Measurements from ENCODE around the gene ASTN2. TPM values are rescaled to one million over a fixed set of nuclear protein-coding genes. Genes with fewer than 3 reads are reported as not detected.

The ASTN2 gene
- polyA plus RNA-seq, 2 of the 4 experiments (the other 2 are of a cell fraction), result 5.8 to 11.6 TPM

GRCh38 chr9:116436121-116436520 is 978.7 kb downstream of the ASTN2 start:
- CTCF ChIA-PET, result no interaction called here
- no peak for ATAC-seq
- no peak for FAIRE-seq
- Histone ChIP-seq H3K4me1 (no peaks in the 10 kb centered on the region), H3K4me3 (no peak overlapping the region), H3K4me2 (no peak overlapping the region), H3K9me3 (no peaks in the 10 kb centered on the region), H3K27ac (no peak overlapping the region)
- DNase-seq (ENCODE audit: low read depth in 1 of 2, low spot score in 1 of 2), result no peak
- POLR2A ChIA-PET, result no interaction called here
- 89% methylated on average over 1 of the region's 1 CpG for WGBS (ENCODE audit: missing lambda C conversion rate)
- TF ChIP-seq HOXB13 (CRISPR knock-in tag; IDR thresholded peaks at IDR 0.05; ENCODE audit: low read depth), result no peak
- no peak for TF ChIP-seq CBX2 (IDR thresholded peaks at IDR 0.05; ENCODE audit: borderline replicate concordance, low read depth)
- no peak for TF ChIP-seq CBX8 (IDR thresholded peaks at IDR 0.05)
- TF ChIP-seq MYC (IDR thresholded peaks at IDR 0.05; ENCODE audit: borderline replicate concordance, low read length), result no peak
- TF ChIP-seq HOXA7 (CRISPR knock-in tag; IDR thresholded peaks at IDR 0.05), result no peak
- TF ChIP-seq ZSCAN20 (CRISPR knock-in tag; IDR thresholded peaks at IDR 0.05), result no peak
- TF ChIP-seq JUN (IDR thresholded peaks at IDR 0.05), result no peak
- TF ChIP-seq TFCP2L1 (CRISPR knock-in tag; IDR thresholded peaks at IDR 0.05), result no peak
- no peak for TF ChIP-seq RNF2 (IDR thresholded peaks at IDR 0.05; ENCODE audit: borderline replicate concordance, low read depth)
- TF ChIP-seq HMGXB4 (CRISPR knock-in tag; IDR thresholded peaks at IDR 0.05; ENCODE audit: borderline replicate concordance), result no peak
- no peak for TF ChIP-seq EHMT2 (IDR thresholded peaks at IDR 0.05; ENCODE audit: low read depth)
- no peak for TF ChIP-seq TP53 (CRISPR knock-in tag; IDR thresholded peaks at IDR 0.05)
- TF ChIP-seq CHD2 (IDR thresholded peaks at IDR 0.05; ENCODE audit: low read length, partially characterized antibody), result no peak
- TF ChIP-seq NR3C1 (IDR thresholded peaks at IDR 0.05), result no peak

- 79% methylated on average over 3 of the region's 4 CpGs for WGBS (ENCODE audit: missing lambda C conversion rate)
- DNase-seq (ENCODE audit: low read depth in 1 of 2, low spot score in 1 of 2) (no peak), ATAC-seq (no peak), FAIRE-seq (no peak)
- CTCF ChIA-PET, result interaction anchor here (0.9 kb wide), 1 partner anchor 51 kb away, joined by 3 read pairs; no protein-coding TSS in a partner anchor
- H3K4me1 ChIP-seq, result no peaks in the 10 kb centered on the region
- H3K4me2 ChIP-seq, result no peak overlapping the region
- POLR2A ChIA-PET, result no interaction called here
- TF ChIP-seq HOXA7 (CRISPR knock-in tag; IDR thresholded peaks at IDR 0.05), result no peak
- no peak for TF ChIP-seq GATA3 (IDR thresholded peaks at IDR 0.05; ENCODE audit: borderline replicate concordance)
- TF ChIP-seq JUN (IDR thresholded peaks at IDR 0.05), result no peak
- TF ChIP-seq FOSB (CRISPR knock-in tag; IDR thresholded peaks at IDR 0.05), result no peak
- no peak for TF ChIP-seq POLR2A (IDR thresholded peaks at IDR 0.05; ENCODE audit: low read length)
- TF ChIP-seq ZFP36 (IDR thresholded peaks at IDR 0.05; ENCODE audit: borderline replicate concordance, partially characterized antibody), result no peak
- TF ChIP-seq FOSL2 (IDR thresholded peaks at IDR 0.05), result no peak
- no peak for TF ChIP-seq FOSL2 (CRISPR knock-in tag; IDR thresholded peaks at IDR 0.05)
- no peak for TF ChIP-seq HES2 (IDR thresholded peaks at IDR 0.05)
- TF ChIP-seq CBX8 (IDR thresholded peaks at IDR 0.05), result no peak
- no peak for TF ChIP-seq FOXS1 (CRISPR knock-in tag; IDR thresholded peaks at IDR 0.05)
- TF ChIP-seq RARB (CRISPR knock-in tag; IDR thresholded peaks at IDR 0.05), result no peak
- TF ChIP-seq HEYL (CRISPR knock-in tag; IDR thresholded peaks at IDR 0.05), result no peak
- TF ChIP-seq NPAS2 (CRISPR knock-in tag; IDR thresholded peaks at IDR 0.05; ENCODE audit: borderline replicate concordance), result no peak
- TF ChIP-seq TP53 (CRISPR knock-in tag; IDR thresholded peaks at IDR 0.05), result no peak
- TF ChIP-seq ATOH8 (CRISPR knock-in tag; IDR thresholded peaks at IDR 0.05; ENCODE audit: low read depth), result no peak
- no peak for TF ChIP-seq ESRRA (IDR thresholded peaks at IDR 0.05; ENCODE audit: borderline replicate concordance, low read length)
- TF ChIP-seq HMGXB4 (CRISPR knock-in tag; IDR thresholded peaks at IDR 0.05; ENCODE audit: borderline replicate concordance), result no peak
- no peak overlapping the region for H3K4me3 ChIP-seq
- no peak overlapping the region for H3K27ac ChIP-seq
- no peaks in the 10 kb centered on the region for H3K9me3 ChIP-seq
Observed at GRCh38 chr9:116435706-116436105, 979.2 kb downstream of the ASTN2 start.
